K562 (cell line): ENCODE measurements around the gene FCGR3A. TPM values are rescaled to one million over a fixed set of nuclear protein-coding genes. Genes with fewer than 3 reads are reported as not detected.

Experiments used
- ARID1B ChIP-seq: fragments of 450-650 bp; IDR thresholded peaks from 2 replicates; pipeline ENCODE4 v1.6.1; 2016; ENCODE audit warnings: antibody characterized with exemption, mild to moderate bottlenecking, inconsistent platforms
- BACH1 ChIP-seq: fragments of 200-800 bp; sonication (Bioruptor generic); IDR thresholded peaks from 2 replicates; pipeline ENCODE4 v1.6.1; 2016; ENCODE audit warnings: missing genetic modification characterization, missing compliant biosample characterization
- CC2D1A ChIP-seq: fragments of 450-650 bp; IDR thresholded peaks from 2 replicates; pipeline ENCODE4 v1.6.1; 2017; ENCODE audit warnings: mild to moderate bottlenecking
- DPF2 ChIP-seq: fragments of 450-650 bp; IDR thresholded peaks from 2 replicates; pipeline ENCODE4 v1.6.1; 2016
- ETV1 ChIP-seq: fragments of 450-650 bp; conservative IDR thresholded peaks from 2 replicates; pipeline ENCODE4 v1.6.1; 2016; ENCODE audit warnings: missing genetic modification characterization, control low read depth, low read depth, missing compliant biosample characterization
- HDAC2 ChIP-seq: fragments of 450-650 bp; IDR thresholded peaks from 2 replicates; pipeline ENCODE4 v1.6.1; 2016; ENCODE audit warnings: mild to moderate bottlenecking
- HDAC3 ChIP-seq: fragments of 450-650 bp; IDR thresholded peaks from 2 replicates; pipeline ENCODE4 v1.6.1; 2018; ENCODE audit warnings: borderline replicate concordance, mild to moderate bottlenecking, moderate library complexity; ENCODE audit not compliant: partially characterized antibody
- HNRNPLL ChIP-seq: fragments of 200-400 bp; formaldehyde crosslinking; IDR thresholded peaks from 2 replicates; pipeline ENCODE4 v1.6.1; 2017; ENCODE audit warnings: low read length, low read depth, mild to moderate bottlenecking; ENCODE audit not compliant: poor library complexity, severe bottlenecking
- MTA1 ChIP-seq: fragments of 450-650 bp; IDR thresholded peaks from 2 replicates; pipeline ENCODE4 v1.6.1; 2017; ENCODE audit warnings: borderline replicate concordance
- NCOA2 ChIP-seq, 2 experiments: fragments of 450-650 bp; IDR thresholded peaks; 2 replicates each; pipeline ENCODE4 v1.6.1; 2018; ENCODE audit warnings: mild to moderate bottlenecking in 2 of 2, moderate library complexity in 1 of 2; ENCODE audit not compliant: partially characterized antibody in 2 of 2
- NFE2 ChIP-seq: IDR thresholded peaks from 2 replicates; pipeline ENCODE4 v1.6.1; 2014; ENCODE audit warnings: antibody characterized with exemption, low read depth
- NRF1 ChIP-seq, 2 experiments: fragments of 450-650 bp; IDR thresholded peaks in 1 of 2; conservative IDR thresholded peaks in 1 of 2; 2 replicates each; pipeline ENCODE4 v1.6.1; 2014; ENCODE audit warnings: mild to moderate bottlenecking in 2 of 2
- POLR2H ChIP-seq: IDR thresholded peaks from 2 replicates; pipeline ENCODE4 v1.6.1; 2016; ENCODE audit warnings: missing genetic modification characterization, low read depth, mild to moderate bottlenecking, control low read depth, missing compliant biosample characterization, moderate library complexity
- RBBP5 ChIP-seq: fragments of 200-600 bp; sonication (generic); IDR thresholded peaks from 2 replicates; pipeline ENCODE4 v1.6.1; 2012; ENCODE audit warnings: borderline replicate concordance, mild to moderate bottlenecking, low read length, control low read depth, inconsistent platforms; ENCODE audit not compliant: insufficient read depth, poor library complexity, severe bottlenecking
- SMARCE1 ChIP-seq: fragments of 450-650 bp; IDR thresholded peaks from 2 replicates; pipeline ENCODE4 v1.7.1; 2016; ENCODE audit warnings: mild to moderate bottlenecking
- TAF9B ChIP-seq: fragments of 450-650 bp; IDR thresholded peaks from 2 replicates; pipeline ENCODE4 v1.6.1; 2018; ENCODE audit warnings: mild to moderate bottlenecking; ENCODE audit not compliant: partially characterized antibody
- TEAD1 ChIP-seq, 2 experiments: fragments of 450-650 bp in 1 of 2; sonication (generic) in 1 of 2; formaldehyde crosslinking; IDR thresholded peaks; 2 replicates each; pipeline versions ENCODE4 v1.4.0 to v1.8.0; 2020 to 2022; ENCODE audit warnings: mild to moderate bottlenecking in 2 of 2, missing genetic modification reagents in 1 of 2
- ZKSCAN1 ChIP-seq: fragments of 150-350 bp; IDR thresholded peaks from 2 replicates; pipeline ENCODE4 v1.6.1; 2016; ENCODE audit warnings: low read depth, low read length
- ZNF407 ChIP-seq: fragments of 450-650 bp; IDR thresholded peaks from 2 replicates; pipeline ENCODE4 v1.6.1; 2016; ENCODE audit warnings: low read depth
- polyA plus RNA-seq, 8 experiments: library from polyadenylated mRNA; depleted of rRNA in 4 of 8; stranded (reverse) in 5 of 8; unstranded in 3 of 8; fragments of >200 nt; fragmentation: Nextera tagmentation in 2 of 8; fragmentation: Illumina TruSeq in 1 of 8; extraction: Ambion mirVana in 2 of 8; extraction: Trizol in 1 of 8; gene quantifications; 2 replicates each; pipeline versions ENCODE4 v1.2.1 to v1.2.3, GENCODE V29; 2011 to 2014; ENCODE audit warnings: inconsistent platforms in 1 of 8, missing spikeins in 1 of 8
- total RNA-seq, 7 experiments: library from RNA; depleted of rRNA in 6 of 7; stranded (reverse); fragments of >200 nt in 6 of 7; fragmentation: Illumina TruSeq in 2 of 7; extraction: Trizol in 2 of 7; gene quantifications; 2 replicates each; pipeline versions ENCODE4 v1.2.1 to v1.2.3, GENCODE V29; 2011 to 2021; ENCODE audit warnings: low replicate concordance in 1 of 7

The FCGR3A gene
- total and polyA plus RNA-seq, 9 of the 15 experiments (the other 6 are each of a cell fraction or from before 2014, with no cell fraction given): 0.04 to 0.29 (median 0.14) TPM; not detected in 3

DNA sequence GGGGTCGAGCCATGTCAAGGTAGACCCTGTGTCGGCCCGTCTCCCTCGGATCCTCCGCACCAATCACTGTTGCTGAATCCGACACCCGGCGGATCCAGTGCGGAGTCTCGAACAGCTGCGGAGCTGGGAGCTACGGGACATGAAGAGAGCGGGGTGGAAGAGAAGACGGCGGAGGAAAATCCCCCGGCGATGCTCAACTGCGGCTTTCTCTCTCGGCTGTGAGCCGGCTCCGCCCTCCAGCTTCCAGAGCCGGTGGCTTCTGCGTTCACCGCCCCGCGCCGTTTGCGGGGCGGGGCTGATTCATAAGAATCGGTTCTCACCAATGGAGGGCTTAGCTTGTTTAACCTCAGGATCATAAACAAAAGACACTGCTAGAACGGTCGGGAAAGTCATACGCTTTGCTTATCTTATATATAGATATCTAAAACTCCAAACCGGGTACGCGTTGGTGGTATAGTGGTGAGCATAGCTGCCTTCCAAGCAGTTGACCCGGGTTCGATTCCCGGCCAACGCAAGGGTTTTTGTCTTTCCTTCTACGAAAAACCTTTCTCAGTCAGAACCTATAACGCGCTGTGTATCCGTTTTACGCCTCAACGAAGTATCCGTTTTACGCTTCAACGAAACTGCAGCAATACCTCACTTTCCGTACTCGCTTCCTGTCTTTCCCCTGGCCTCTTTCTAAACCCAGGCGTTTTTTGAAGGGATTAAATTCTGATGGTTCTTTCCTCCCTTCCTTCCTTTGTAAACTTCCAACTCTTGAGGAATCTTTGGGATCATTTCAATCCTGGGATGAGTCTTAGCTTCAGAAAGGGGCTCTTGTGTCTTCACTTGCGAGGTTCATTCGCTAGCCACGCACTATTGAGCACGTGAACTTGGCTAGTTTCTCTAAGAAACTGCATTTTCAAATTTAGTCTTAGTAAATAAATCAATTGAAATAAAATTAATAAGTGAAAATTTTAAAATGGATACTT lies 18.7 kb downstream of the FCGR3A start (continued):
- TF ChIP-seq ZNF407 (peak; percentile 81), POLR2H (peak; percentile 99), NRF1 (conservative IDR thresholded peaks at IDR 0.05 in 1 of 2, IDR thresholded peaks at IDR 0.05 in 1 of 2) (peak; percentile 79 to 82), SMARCE1 (peak; percentile 38; the same call in 1 of the 2 replicates), RBBP5 (peak; percentile 78), DPF2 (peak; percentile 71), ETV1 (tag) (peak; percentile 87), MTA1 (peak; percentile 89), ZKSCAN1 (peak; percentile 67), NCOA2 (IDR thresholded peaks at IDR 0.05; ENCODE audit: partially characterized antibody in 2 of 2) (peak in 1 of 2 experiments; percentile 60), BACH1 (tag) (peak; percentile 16; the same call in 1 of the 2 replicates), CC2D1A (0 out of 2 replicates have a peak, but pooled peaks have one; percentile 46), HNRNPLL (peak; percentile 88), TAF9B (peak; percentile 55), ARID1B (peak; percentile 29; the same call in 1 of the 2 replicates), NFE2 (0 out of 2 replicates have a peak, but pooled peaks have one; percentile 17), HDAC3 (peak; percentile 50), TEAD1 (CRISPR knock-in tag; IDR thresholded peaks at IDR 0.05) (peak in 1 of 2 experiments; percentile 55; a peak in 1 of 4 replicates), HDAC2 (peak; percentile 69; the same call in 1 of the 2 replicates)
